Measurements from ENCODE around the gene SYT13.

- TF ChIP-seq GATA2 (IDR thresholded peaks at IDR 0.05; ENCODE audit: low read depth, low read length) = no peak
- TF ChIP-seq GATA3 (IDR thresholded peaks at IDR 0.05; ENCODE audit: low read depth, low read length) = no peak
These were observed 5.7 kb downstream of the SYT13 start for GRCh38 chr11:45280449-45280848.

Measured in SH-SY5Y (cell line).